ENCODE results near the gene ZNF462.

GRCh38 chr9:106916466-106917235, 53.7 kb downstream of the ZNF462 start:
- TF ChIP-seq L3MBTL2 (conservative IDR thresholded peaks at IDR 0.05) (no peak), SUZ12 (IDR thresholded peaks at IDR 0.05) (no peak), SP1 (IDR thresholded peaks at IDR 0.05) (no peak), FOXM1 (IDR thresholded peaks at IDR 0.05; ENCODE audit: borderline replicate concordance) (no peak), NFRKB (IDR thresholded peaks at IDR 0.05) (no peak), HDGF (IDR thresholded peaks at IDR 0.05; ENCODE audit: borderline replicate concordance) (no peak), BHLHE40 (IDR thresholded peaks at IDR 0.05; ENCODE audit: borderline replicate concordance) (no peak), ZNF384 (IDR thresholded peaks at IDR 0.05) (no peak), FOXK2 (IDR thresholded peaks at IDR 0.05) (no peak), ELF4 (IDR thresholded peaks at IDR 0.05) (no peak), TARDBP (IDR thresholded peaks at IDR 0.05) (no peak), CTBP1 (IDR thresholded peaks at IDR 0.05; ENCODE audit: borderline replicate concordance) (no peak), ARNT (IDR thresholded peaks at IDR 0.05) (no peak)
- TF ChIP-seq, protein P1, sequence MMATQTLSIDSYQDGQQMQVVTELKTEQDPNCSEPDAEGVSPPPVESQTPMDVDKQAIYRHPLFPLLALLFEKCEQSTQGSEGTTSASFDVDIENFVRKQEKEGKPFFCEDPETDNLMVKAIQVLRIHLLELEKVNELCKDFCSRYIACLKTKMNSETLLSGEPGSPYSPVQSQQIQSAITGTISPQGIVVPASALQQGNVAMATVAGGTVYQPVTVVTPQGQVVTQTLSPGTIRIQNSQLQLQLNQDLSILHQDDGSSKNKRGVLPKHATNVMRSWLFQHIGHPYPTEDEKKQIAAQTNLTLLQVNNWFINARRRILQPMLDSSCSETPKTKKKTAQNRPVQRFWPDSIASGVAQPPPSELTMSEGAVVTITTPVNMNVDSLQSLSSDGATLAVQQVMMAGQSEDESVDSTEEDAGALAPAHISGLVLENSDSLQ (IDR thresholded peaks at IDR 0.05) = no peak
